Measurements from ENCODE around the gene CALCB. TPM values are rescaled to one million over a fixed set of nuclear protein-coding genes. Genes with fewer than 3 reads are reported as not detected.
"Not testable (repeated sequence)": the region's sequence is repeated elsewhere in the genome, so short reads cannot be mapped to it uniquely, and the experiment has no call there.

CALCB gene
- total and polyA plus RNA-seq, 12 donors: 0.10 to 2.7 (median 0.14) TPM; not detected in 7

GRCh38 chr11:15057329-15057728 is 16.1 kb upstream of the CALCB start:
- TF ChIP-seq, protein P1, sequence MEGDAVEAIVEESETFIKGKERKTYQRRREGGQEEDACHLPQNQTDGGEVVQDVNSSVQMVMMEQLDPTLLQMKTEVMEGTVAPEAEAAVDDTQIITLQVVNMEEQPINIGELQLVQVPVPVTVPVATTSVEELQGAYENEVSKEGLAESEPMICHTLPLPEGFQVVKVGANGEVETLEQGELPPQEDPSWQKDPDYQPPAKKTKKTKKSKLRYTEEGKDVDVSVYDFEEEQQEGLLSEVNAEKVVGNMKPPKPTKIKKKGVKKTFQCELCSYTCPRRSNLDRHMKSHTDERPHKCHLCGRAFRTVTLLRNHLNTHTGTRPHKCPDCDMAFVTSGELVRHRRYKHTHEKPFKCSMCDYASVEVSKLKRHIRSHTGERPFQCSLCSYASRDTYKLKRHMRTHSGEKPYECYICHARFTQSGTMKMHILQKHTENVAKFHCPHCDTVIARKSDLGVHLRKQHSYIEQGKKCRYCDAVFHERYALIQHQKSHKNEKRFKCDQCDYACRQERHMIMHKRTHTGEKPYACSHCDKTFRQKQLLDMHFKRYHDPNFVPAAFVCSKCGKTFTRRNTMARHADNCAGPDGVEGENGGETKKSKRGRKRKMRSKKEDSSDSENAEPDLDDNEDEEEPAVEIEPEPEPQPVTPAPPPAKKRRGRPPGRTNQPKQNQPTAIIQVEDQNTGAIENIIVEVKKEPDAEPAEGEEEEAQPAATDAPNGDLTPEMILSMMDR (IDR thresholded peaks at IDR 0.05): no peak
- Histone ChIP-seq H3K27me3 (peaks cover 0 to 26% (median 9%) of the 10 kb centered on the region in 7 donors), H3K4me3 (no peak overlapping the region), H3K27ac (no peak overlapping the region), H3K4me1 (no peaks in the 10 kb centered on the region), H3K36me3 (no peaks in the 10 kb centered on the region), H3K9me3 (no peaks in the 10 kb centered on the region)
- ATAC-seq (no peak), DNase-seq (no peak)
- 83 to 90% methylated on average over 1 of the region's 1 CpG for WGBS, 2 donors
- intact Hi-C loops (cut with DNase I): no loop called here

GRCh38 chr11:15059132-15059915 is 14.1 kb upstream of the CALCB start:
- Histone ChIP-seq H3K27ac (no peak overlapping the region), H3K4me3 (no peak overlapping the region), H3K4me1 (no peaks in the 10 kb centered on the region), H3K36me3 (no peaks in the 10 kb centered on the region), H3K27me3 (peaks cover 0 to 26% (median 7%) of the 10 kb centered on the region in 7 donors), H3K9me3 (peaks cover 0 to 10% (median 0%) of the 10 kb centered on the region in 11 donors)
- ATAC-seq: no peak
- DNase-seq: no peak
- intact Hi-C loops (cut with DNase I): no loop called here
- TF ChIP-seq, protein P1 (IDR thresholded peaks at IDR 0.05): no peak
- 85 to 91% methylated on average over 2 of the region's 2 CpGs for WGBS, 2 donors

- TF ChIP-seq, protein P1 (IDR thresholded peaks at IDR 0.05): no peak
- ATAC-seq (no peak), DNase-seq (no peak)
- no peak overlapping the region for H3K27ac ChIP-seq
- H3K9me3 ChIP-seq: peaks cover 0 to 10% (median 0%) of the 10 kb centered on the region in 11 donors
- H3K27me3 ChIP-seq: peaks cover 0 to 14% (median 7%) of the 10 kb centered on the region in 7 donors
- WGBS, 2 donors: 78 to 87% methylated on average over 9 of the region's 9 CpGs
- intact Hi-C loops (cut with DNase I): no loop called here
- H3K4me3 ChIP-seq: no peak overlapping the region
- no peaks in the 10 kb centered on the region for H3K4me1 ChIP-seq
- H3K36me3 ChIP-seq: no peaks in the 10 kb centered on the region
Measured at GRCh38 chr11:15062599-15062998, 10.8 kb upstream of the CALCB start.

- H3K36me3 ChIP-seq, H3K4me3 ChIP-seq, H3K27ac ChIP-seq, DNase-seq, ATAC-seq: not testable (repeated sequence)
- 82 to 91% methylated on average over 7 of the region's 7 CpGs for WGBS, 2 donors
- Histone ChIP-seq H3K27me3 (peaks cover 0 to 49% (median 38%) of the 10 kb centered on the region in 7 donors), H3K4me1 (peaks cover 10 to 20% (median 13%) of the 10 kb centered on the region in 9 donors), H3K9me3 (peaks cover 0 to 25% (median 3%) of the 10 kb centered on the region in 11 donors)
- intact Hi-C loops (cut with DNase I): loop anchor here in 7 of 10 donors (5.0 to 10.0 kb wide), 5 partner anchors 95 to 535 kb away; partner anchors contain the start of gene CALCA (in 6 of the 7)
Measured at GRCh38 chr11:15069751-15070150, 3.6 kb upstream of the CALCB start.

All from heart right ventricle (tissue), 16 donors.